Endothelial cell of umbilical vein (primary cell): ENCODE measurements around the gene ATP9B.

ENCODE experiments used
- CTCF ChIP-seq, 2 donors: IDR thresholded peaks; 1 replicate in 1 of 2; 2 replicates in 1 of 2; pipeline ENCODE4 v1.5.1; 2011; ENCODE audit warnings: low read length in 2 of 2, mild to moderate bottlenecking in 2 of 2, moderate library complexity in 2 of 2, control low read depth in 1 of 2, inconsistent platforms in 1 of 2, low read depth in 1 of 2; ENCODE audit not compliant: insufficient read depth in 1 of 2; ENCODE audit errors: extremely low read depth in 1 of 2
- EZH2 ChIP-seq: IDR thresholded peaks from 2 replicates; pipeline ENCODE4 v1.6.1; 2012; ENCODE audit warnings: borderline replicate concordance, low read depth, mild to moderate bottlenecking, moderate library complexity, low read length, inconsistent platforms; ENCODE audit not compliant: severe bottlenecking
- FOS ChIP-seq: IDR thresholded peaks from 2 replicates; pipeline ENCODE4 v1.6.1; 2011; ENCODE audit warnings: mild to moderate bottlenecking, low read length, moderate library complexity, borderline replicate concordance; ENCODE audit not compliant: insufficient read depth
- GATA2 ChIP-seq: IDR thresholded peaks from 2 replicates; pipeline ENCODE4 v1.7.0; 2011; ENCODE audit warnings: low read depth, mild to moderate bottlenecking, moderate library complexity, mixed read lengths, low read length; ENCODE audit not compliant: insufficient read length, insufficient read depth
- JUN ChIP-seq: IDR thresholded peaks from 2 replicates; pipeline ENCODE4 v1.6.1; 2011; ENCODE audit warnings: borderline replicate concordance, low read depth; ENCODE audit not compliant: insufficient read length, insufficient read depth
- MAX ChIP-seq: IDR thresholded peaks from 2 replicates; pipeline ENCODE4 v1.6.1; 2011; ENCODE audit not compliant: insufficient read depth, insufficient read length
- MYC ChIP-seq: IDR thresholded peaks from one replicate; pipeline ENCODE4 v1.6.1; 2011; ENCODE audit warnings: mild to moderate bottlenecking, low read depth, low read length
- POLR2A ChIP-seq: IDR thresholded peaks from 2 replicates; pipeline ENCODE4 v1.6.1; 2012; ENCODE audit warnings: low read depth, mild to moderate bottlenecking, control low read depth, low read length
- POLR2AphosphoS5 ChIP-seq: IDR thresholded peaks from 2 replicates; pipeline ENCODE4 v1.6.1; 2012; ENCODE audit warnings: low read depth, mild to moderate bottlenecking, control low read depth, low read length, moderate library complexity; ENCODE audit not compliant: insufficient read depth

- TF ChIP-seq CTCF (IDR thresholded peaks at IDR 0.05; ENCODE audit: extremely low read depth in 1 of 2, insufficient read depth in 1 of 2, low read depth in 1 of 2, low read length in 2 of 2) (no peak), JUN (no peak), MAX (no peak), POLR2AphosphoS5 (no peak), EZH2 (no peak), POLR2A (no peak), MYC (no peak), FOS (no peak), GATA2 (no peak)
Measured at GRCh38 chr18:79405019-79405780, 336.0 kb downstream of the ATP9B start.
